Astrocyte (in vitro differentiated cells and primary cell): ENCODE results near the gene ZNF692. TPM values are rescaled to one million over a fixed set of nuclear protein-coding genes. Genes with fewer than 3 reads are reported as not detected.
A peak's percentile ranks its signal among the peaks of the same experiment; 100 is the strongest.

ENCODE experiments used
- DNase-seq: peaks from one replicate; pipeline ENCODE4 v3.0.0-alpha.2; 2010; ENCODE audit warnings: low read depth
- FAIRE-seq: peaks from 2 replicates; lab custom pipeline; 2011; peaks lifted over from hg19 to GRCh38; lab: Jason Lieb, UNC
- H2AFZ ChIP-seq: 2 replicates; pipeline ENCODE4 v1.6.0; 2012; ENCODE audit warnings: low read depth, low read length, inconsistent platforms
- H3K27ac ChIP-seq: 2 replicates; pipeline ENCODE4 v1.5.1; 2011; ENCODE audit warnings: low read depth, low read length, inconsistent platforms
- H3K27me3 ChIP-seq: 2 replicates; pipeline ENCODE4 v1.6.0; 2011; ENCODE audit warnings: low read length, inconsistent platforms; ENCODE audit not compliant: insufficient read depth
- H3K36me3 ChIP-seq: 2 replicates; pipeline ENCODE4 v1.5.1; 2011; ENCODE audit warnings: low read length, inconsistent platforms; ENCODE audit not compliant: insufficient read depth
- H3K4me1 ChIP-seq: 2 replicates; pipeline ENCODE4 v1.5.1; 2011; ENCODE audit warnings: low read length, inconsistent platforms; ENCODE audit not compliant: insufficient read depth
- H3K4me2 ChIP-seq: 2 replicates; pipeline ENCODE4 v1.6.0; 2012; ENCODE audit warnings: low read length, inconsistent platforms
- H3K4me3 ChIP-seq: 2 replicates; pipeline ENCODE4 v1.5.1; 2011; ENCODE audit warnings: low read depth, mild to moderate bottlenecking, low read length, inconsistent platforms; ENCODE audit not compliant: insufficient read depth
- H3K79me2 ChIP-seq: 2 replicates; pipeline ENCODE4 v1.6.0; 2012; ENCODE audit warnings: mild to moderate bottlenecking, low read length, inconsistent platforms; ENCODE audit not compliant: insufficient read depth
- H3K9ac ChIP-seq: 2 replicates; pipeline ENCODE4 v1.6.0; 2012; ENCODE audit warnings: mild to moderate bottlenecking, low read length, inconsistent platforms
- H3K9me3 ChIP-seq: 2 replicates; pipeline ENCODE4 v1.5.1; 2012; ENCODE audit warnings: low read depth, mild to moderate bottlenecking, low read length, inconsistent platforms; ENCODE audit not compliant: insufficient read depth
- H4K20me1 ChIP-seq: 2 replicates; pipeline ENCODE4 v1.6.0; 2012; ENCODE audit warnings: low read length, inconsistent platforms; ENCODE audit not compliant: insufficient read depth
- H3K27ac Mint-ChIP-seq: one replicate; pipeline ENCODE4 v1.8.0; 2021; ENCODE audit warnings: mild to moderate bottlenecking, mixed read lengths; ENCODE audit not compliant: unreplicated experiment
- H3K27me3 Mint-ChIP-seq: one replicate; pipeline ENCODE4 v1.8.0; 2021; ENCODE audit warnings: low read depth, mixed read lengths; ENCODE audit not compliant: unreplicated experiment
- H3K36me3 Mint-ChIP-seq: one replicate; pipeline ENCODE4 v1.8.0; 2021; ENCODE audit warnings: low read depth, mixed read lengths; ENCODE audit not compliant: unreplicated experiment
- H3K4me1 Mint-ChIP-seq: one replicate; pipeline ENCODE4 v1.8.0; 2021; ENCODE audit warnings: low read depth, mixed read lengths; ENCODE audit not compliant: unreplicated experiment
- H3K4me3 Mint-ChIP-seq: one replicate; pipeline ENCODE4 v1.8.0; 2021; ENCODE audit warnings: mild to moderate bottlenecking, moderate library complexity, mixed read lengths; ENCODE audit not compliant: unreplicated experiment
- H3K9me3 Mint-ChIP-seq: one replicate; pipeline ENCODE4 v1.8.0; 2021; ENCODE audit warnings: mild to moderate bottlenecking, mixed read lengths; ENCODE audit not compliant: unreplicated experiment
- EZH2 ChIP-seq: IDR thresholded peaks from 2 replicates; pipeline ENCODE4 v1.6.1; 2012; ENCODE audit warnings: mild to moderate bottlenecking, low read length, inconsistent platforms; ENCODE audit not compliant: insufficient read depth
- microRNA-seq: library from miRNA; unstranded; fragments of <30 nt; microRNA quantifications from one replicate; pipeline ENCODE4 v1.2.0, GENCODE V29; 2020
- total RNA-seq: library from RNA; stranded (reverse); gene quantifications from 2 replicates; pipeline ENCODE4 v1.2.1, GENCODE V29; 2021
- TF ChIP-seq, protein P1 (sequence below): IDR thresholded peaks from 2 replicates; pipeline ENCODE4 v1.5.1; 2011; ENCODE audit warnings: low read depth, mild to moderate bottlenecking, inconsistent platforms, low read length, moderate library complexity; ENCODE audit not compliant: insufficient read depth

The ZNF692 gene
- total RNA-seq, 1 donor from 2014 or later: 41.4 TPM

DNA sequence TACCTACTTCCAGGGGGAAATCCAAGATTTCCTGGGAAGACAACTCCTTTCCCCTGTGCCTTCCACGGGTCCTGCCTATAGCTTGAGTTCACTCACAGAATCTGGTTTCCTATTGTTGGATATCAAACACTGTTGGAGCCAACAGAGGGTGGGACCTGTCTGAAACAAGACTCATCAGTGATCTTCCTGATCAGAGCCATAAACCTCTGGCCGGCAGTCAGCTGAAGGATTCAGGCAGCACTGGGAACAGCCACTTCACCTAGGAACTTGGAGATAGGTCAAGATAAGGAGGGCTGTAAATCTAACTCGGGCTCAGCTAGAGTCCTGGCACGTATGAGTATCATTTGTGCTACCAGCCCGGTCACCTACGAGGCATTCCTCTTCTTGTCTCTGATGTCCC lies 56.4 kb downstream of the ZNF692 start:
- H3K36me3 Mint-ChIP-seq: peaks cover 2% of the 10 kb centered on the region
- no peaks in the 10 kb centered on the region for H3K9me3 ChIP-seq
- H3K4me1 ChIP-seq: no peaks in the 10 kb centered on the region
- H3K27me3 ChIP-seq: no peaks in the 10 kb centered on the region
- no peak overlapping the region for H3K4me2 ChIP-seq
- H3K27ac ChIP-seq: no peak overlapping the region
- no peak for DNase-seq
- no peak for FAIRE-seq
- H3K4me3 Mint-ChIP-seq: no peak overlapping the region
- peaks cover 3% of the 10 kb centered on the region for H3K9me3 Mint-ChIP-seq
- H3K27me3 Mint-ChIP-seq: peaks cover 8% of the 10 kb centered on the region
- H3K4me3 ChIP-seq: no peak overlapping the region
- H2AFZ ChIP-seq: no peak overlapping the region
- H4K20me1 ChIP-seq: no peaks in the 10 kb centered on the region
- TF ChIP-seq, protein P1, sequence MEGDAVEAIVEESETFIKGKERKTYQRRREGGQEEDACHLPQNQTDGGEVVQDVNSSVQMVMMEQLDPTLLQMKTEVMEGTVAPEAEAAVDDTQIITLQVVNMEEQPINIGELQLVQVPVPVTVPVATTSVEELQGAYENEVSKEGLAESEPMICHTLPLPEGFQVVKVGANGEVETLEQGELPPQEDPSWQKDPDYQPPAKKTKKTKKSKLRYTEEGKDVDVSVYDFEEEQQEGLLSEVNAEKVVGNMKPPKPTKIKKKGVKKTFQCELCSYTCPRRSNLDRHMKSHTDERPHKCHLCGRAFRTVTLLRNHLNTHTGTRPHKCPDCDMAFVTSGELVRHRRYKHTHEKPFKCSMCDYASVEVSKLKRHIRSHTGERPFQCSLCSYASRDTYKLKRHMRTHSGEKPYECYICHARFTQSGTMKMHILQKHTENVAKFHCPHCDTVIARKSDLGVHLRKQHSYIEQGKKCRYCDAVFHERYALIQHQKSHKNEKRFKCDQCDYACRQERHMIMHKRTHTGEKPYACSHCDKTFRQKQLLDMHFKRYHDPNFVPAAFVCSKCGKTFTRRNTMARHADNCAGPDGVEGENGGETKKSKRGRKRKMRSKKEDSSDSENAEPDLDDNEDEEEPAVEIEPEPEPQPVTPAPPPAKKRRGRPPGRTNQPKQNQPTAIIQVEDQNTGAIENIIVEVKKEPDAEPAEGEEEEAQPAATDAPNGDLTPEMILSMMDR: no peak
- no peak overlapping the region for H3K9ac ChIP-seq
- H3K4me1 Mint-ChIP-seq: no peaks in the 10 kb centered on the region
- H3K79me2 ChIP-seq: no peaks in the 10 kb centered on the region
- H3K36me3 ChIP-seq: no peaks in the 10 kb centered on the region
- no peak overlapping the region for H3K27ac Mint-ChIP-seq

DNA sequence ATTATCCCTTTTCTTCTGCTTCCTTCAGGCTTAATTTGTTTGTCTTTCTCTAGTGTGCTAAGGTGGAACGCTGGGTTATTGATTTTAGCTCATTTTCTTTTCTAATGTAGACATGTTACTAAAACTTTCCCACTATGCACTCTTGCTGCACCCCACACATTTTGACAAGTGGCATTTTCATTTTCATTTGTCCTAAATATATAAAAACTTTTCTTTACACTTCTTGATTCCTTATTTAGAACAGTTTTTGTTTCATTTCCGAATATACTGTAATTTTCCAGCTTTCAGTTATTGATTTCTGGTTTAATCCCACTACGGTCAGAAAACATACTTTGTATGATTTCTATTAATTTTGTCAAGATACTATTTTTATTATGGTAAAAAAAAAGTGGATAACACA lies 58.4 kb downstream of the ZNF692 start:
- Mint-ChIP-seq H3K4me1 (no peaks in the 10 kb centered on the region), H3K9me3 (peaks cover 5% of the 10 kb centered on the region), H3K27ac (no peak overlapping the region), H3K36me3 (no peaks in the 10 kb centered on the region), H3K27me3 (peaks cover 7% of the 10 kb centered on the region), H3K4me3 (no peak overlapping the region)
- Histone ChIP-seq H3K9ac (no peak overlapping the region), H3K27me3 (no peaks in the 10 kb centered on the region), H2AFZ (no peak overlapping the region), H3K79me2 (no peaks in the 10 kb centered on the region), H3K4me1 (no peaks in the 10 kb centered on the region), H3K36me3 (no peaks in the 10 kb centered on the region), H4K20me1 (no peaks in the 10 kb centered on the region), H3K9me3 (no peaks in the 10 kb centered on the region), H3K4me2 (no peak overlapping the region), H3K4me3 (no peak overlapping the region), H3K27ac (no peak overlapping the region)
- TF ChIP-seq, protein P1: no peak
- TF ChIP-seq EZH2: no peak
- DNase-seq (no peak), FAIRE-seq (no peak)

Small RNAs within 50 kb of the gene (microRNA-seq; reads per million reads assigned to microRNA genes)
- 4.7 reads per million, percentile 19 among the genes with 10 or more reads in this experiment for gene MIR3124

Other genes with a start within 250 kb of the ZNF692 start
- not detected in 2 replicates for gene OR2T11, start 224.0 kb downstream of the ZNF692 start, total RNA-seq
- gene OR2T35, start 213.8 kb downstream of the ZNF692 start, total RNA-seq: not detected in 2 replicates
- gene OR2T27, start 203.6 kb downstream of the ZNF692 start, total RNA-seq: not detected in 2 replicates
- not detected in 2 replicates for gene OR14I1, start 156.3 kb downstream of the ZNF692 start, total RNA-seq
- gene LYPD8, start 103.3 kb downstream of the ZNF692 start, total RNA-seq: not detected in 2 replicates
- gene SH3BP5L, start 33.2 kb downstream of the ZNF692 start, total RNA-seq: 34.9 and 37.7 TPM in 2 replicates
- 16.2 and 20.6 TPM in 2 replicates for gene ZNF672, start 20.9 kb downstream of the ZNF692 start, total RNA-seq
- gene PGBD2, start 47.1 kb upstream of the ZNF692 start, total RNA-seq: 6.2 and 7.6 TPM in 2 replicates